Kidney epithelial cell (primary cell): ENCODE measurements around the gene WDR91. TPM values are rescaled to one million over a fixed set of nuclear protein-coding genes. Genes with fewer than 3 reads are reported as not detected.

Experiments
- DNase-seq: peaks from one replicate; pipeline ENCODE4 v3.0.0-alpha.2; 2010; ENCODE audit warnings: low read depth
- H3K27me3 ChIP-seq: 2 replicates; pipeline ENCODE4 v1.6.0; 2011; ENCODE audit warnings: low read length; ENCODE audit not compliant: control insufficient read depth, insufficient read depth
- H3K36me3 ChIP-seq: 2 replicates; pipeline ENCODE4 v1.5.1; 2011; ENCODE audit warnings: low read length; ENCODE audit not compliant: control insufficient read depth, insufficient read depth
- H3K4me3 ChIP-seq: 2 replicates; pipeline ENCODE4 v1.5.1; 2011; ENCODE audit warnings: low read depth, mild to moderate bottlenecking, control low read depth, low read length
- total RNA-seq: library from RNA; depleted of rRNA; stranded (reverse); fragments of >200 nt; gene quantifications from 2 replicates; pipeline ENCODE4 v1.2.3, GENCODE V29; 2015
- TF ChIP-seq, protein P1 (sequence below): IDR thresholded peaks from 2 replicates; pipeline ENCODE4 v1.5.1; 2011; ENCODE audit warnings: mild to moderate bottlenecking, moderate library complexity, low read length, control low read depth, inconsistent platforms; ENCODE audit not compliant: insufficient read depth, poor library complexity, severe bottlenecking

Gene WDR91
- total RNA-seq, 1 donor from 2014 or later, result 8.5 TPM

GRCh38 chr7:135206941-135207391 lies 4.4 kb downstream of the WDR91 start:
- H3K27me3 ChIP-seq, result no peaks in the 10 kb centered on the region
- DNase-seq, result no peak
- H3K4me3 ChIP-seq, result no peak overlapping the region
- TF ChIP-seq, protein P1, sequence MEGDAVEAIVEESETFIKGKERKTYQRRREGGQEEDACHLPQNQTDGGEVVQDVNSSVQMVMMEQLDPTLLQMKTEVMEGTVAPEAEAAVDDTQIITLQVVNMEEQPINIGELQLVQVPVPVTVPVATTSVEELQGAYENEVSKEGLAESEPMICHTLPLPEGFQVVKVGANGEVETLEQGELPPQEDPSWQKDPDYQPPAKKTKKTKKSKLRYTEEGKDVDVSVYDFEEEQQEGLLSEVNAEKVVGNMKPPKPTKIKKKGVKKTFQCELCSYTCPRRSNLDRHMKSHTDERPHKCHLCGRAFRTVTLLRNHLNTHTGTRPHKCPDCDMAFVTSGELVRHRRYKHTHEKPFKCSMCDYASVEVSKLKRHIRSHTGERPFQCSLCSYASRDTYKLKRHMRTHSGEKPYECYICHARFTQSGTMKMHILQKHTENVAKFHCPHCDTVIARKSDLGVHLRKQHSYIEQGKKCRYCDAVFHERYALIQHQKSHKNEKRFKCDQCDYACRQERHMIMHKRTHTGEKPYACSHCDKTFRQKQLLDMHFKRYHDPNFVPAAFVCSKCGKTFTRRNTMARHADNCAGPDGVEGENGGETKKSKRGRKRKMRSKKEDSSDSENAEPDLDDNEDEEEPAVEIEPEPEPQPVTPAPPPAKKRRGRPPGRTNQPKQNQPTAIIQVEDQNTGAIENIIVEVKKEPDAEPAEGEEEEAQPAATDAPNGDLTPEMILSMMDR, result no peak
- peaks cover 4% of the 10 kb centered on the region for H3K36me3 ChIP-seq

GRCh38 chr7:135205850-135206249 lies 5.5 kb downstream of the WDR91 start:
- DNase-seq, result no peak
- peaks cover 4% of the 10 kb centered on the region for H3K36me3 ChIP-seq
- H3K27me3 ChIP-seq, result no peaks in the 10 kb centered on the region
- no peak overlapping the region for H3K4me3 ChIP-seq
- TF ChIP-seq, protein P1, result no peak

GRCh38 chr7:135204876-135205275 lies 6.5 kb downstream of the WDR91 start:
- no peak overlapping the region for H3K4me3 ChIP-seq
- no peaks in the 10 kb centered on the region for H3K27me3 ChIP-seq
- DNase-seq, result no peak
- TF ChIP-seq, protein P1, result no peak
- H3K36me3 ChIP-seq, result peaks cover 4% of the 10 kb centered on the region

DNA sequence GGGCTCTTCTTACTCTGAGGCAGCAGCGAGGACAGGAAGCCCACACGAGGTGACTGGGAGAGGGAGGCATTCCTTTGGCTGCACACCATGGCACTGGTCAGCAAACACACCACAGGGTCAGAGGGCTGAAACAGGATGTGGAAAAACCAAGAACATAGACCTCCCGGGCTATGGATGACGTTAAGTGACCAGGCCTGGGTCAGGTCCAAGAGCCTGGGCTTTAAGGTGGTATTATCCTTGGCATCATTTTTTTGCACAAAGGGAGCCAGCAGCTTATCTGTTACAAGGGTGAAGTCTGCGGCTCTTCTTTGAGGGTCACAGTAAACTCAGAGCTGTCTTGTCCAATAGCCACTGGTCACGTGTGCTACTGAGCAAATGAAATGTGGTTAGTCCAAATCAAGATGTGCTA lies 7.0 kb downstream of the WDR91 start:
- DNase-seq, result no peak
- TF ChIP-seq, protein P1, result no peak
- H3K27me3 ChIP-seq, result no peaks in the 10 kb centered on the region
- no peak overlapping the region for H3K4me3 ChIP-seq
- peaks cover 4% of the 10 kb centered on the region for H3K36me3 ChIP-seq

GRCh38 chr7:135201350-135201749 lies 10.0 kb downstream of the WDR91 start:
- Histone ChIP-seq H3K36me3 (peaks cover 4% of the 10 kb centered on the region), H3K4me3 (no peak overlapping the region), H3K27me3 (no peaks in the 10 kb centered on the region)
- TF ChIP-seq, protein P1, result no peak
- DNase-seq, result no peak

DNA sequence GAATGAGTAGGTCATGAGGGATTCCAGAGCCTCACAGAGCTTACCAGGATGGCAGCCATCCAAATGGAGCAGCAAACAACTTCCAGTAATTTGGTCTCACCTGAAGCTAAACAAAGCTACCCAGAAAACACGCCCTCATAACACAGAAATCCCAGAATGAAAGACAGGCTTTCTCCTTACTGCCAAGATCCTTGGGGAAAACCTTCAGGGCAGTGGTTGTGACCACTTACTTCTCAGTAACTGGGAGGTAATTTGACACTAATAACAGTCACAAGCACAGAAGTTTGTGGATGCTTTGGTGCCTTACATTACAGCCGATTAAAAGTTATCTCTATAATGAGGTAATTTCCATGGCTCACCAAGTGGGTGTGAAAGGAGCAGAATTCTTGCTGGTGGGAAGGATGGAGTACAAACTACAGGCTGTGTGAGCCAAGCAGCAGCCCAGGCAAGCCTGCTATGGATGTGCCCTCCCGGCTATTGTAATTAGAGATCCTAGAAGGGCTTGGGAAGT lies 10.4 kb downstream of the WDR91 start:
- H3K36me3 ChIP-seq, result peaks cover 4% of the 10 kb centered on the region
- H3K27me3 ChIP-seq, result no peaks in the 10 kb centered on the region
- TF ChIP-seq, protein P1, result no peak
- no peak overlapping the region for H3K4me3 ChIP-seq
- DNase-seq, result no peak
